Sigmoid colon (tissue), 7 donors: ENCODE data around the gene IZUMO2. TPM values are rescaled to one million over a fixed set of nuclear protein-coding genes. Genes with fewer than 3 reads are reported as not detected.

ENCODE experiments used
- DNase-seq: peaks from one replicate; pipeline ENCODE4 v3.0.0-alpha.2; 2019
- H3K27ac ChIP-seq, 4 donors: fragments of 200-600 bp; sonication (generic); one replicate each; pipeline ENCODE4 v1.5.1; 2016 to 2019; ENCODE audit warnings: mild to moderate bottlenecking in 1 of 4
- H3K27me3 ChIP-seq, 3 donors: fragments of 200-600 bp; sonication (generic); one replicate each; pipeline ENCODE4 v1.5.1; 2019; ENCODE audit warnings: mild to moderate bottlenecking in 1 of 3
- H3K36me3 ChIP-seq, 4 donors: fragments of 200-600 bp; sonication (generic); one replicate each; pipeline ENCODE4 v1.5.1; 2016 to 2019
- H3K4me1 ChIP-seq, 4 donors: fragments of 200-600 bp; sonication (generic); one replicate each; pipeline ENCODE4 v1.5.1; 2017 to 2019
- H3K4me3 ChIP-seq, 4 donors: fragments of 200-600 bp; sonication (generic); one replicate each; pipeline ENCODE4 v1.5.1; 2017 to 2019; ENCODE audit warnings: mild to moderate bottlenecking in 2 of 4, moderate library complexity in 1 of 4
- H3K9me3 ChIP-seq, 4 donors: fragments of 200-600 bp in 3 of 4; sonication (generic) in 3 of 4; one replicate each; pipeline versions ENCODE4 v1.5.1 to v1.6.1; 2013 to 2019
- CTCF ChIP-seq, 4 experiments: fragments of 450-650 bp in 3 of 4; fragments of 200-600 bp in 1 of 4; IDR thresholded peaks; one replicate each; pipeline ENCODE4 v1.5.1; 2016 to 2019; ENCODE audit warnings: antibody characterized with exemption in 4 of 4, mild to moderate bottlenecking in 3 of 4, moderate library complexity in 2 of 4
- EP300 ChIP-seq, 4 donors: sonication (generic); formaldehyde crosslinking; IDR thresholded peaks; one replicate each; pipeline ENCODE4 v1.6.1; 2017; ENCODE audit warnings: antibody characterized with exemption in 4 of 4
- POLR2A ChIP-seq, 2 donors: fragments of 450-650 bp; IDR thresholded peaks; one replicate each; pipeline ENCODE4 v1.6.1; 2016; ENCODE audit warnings: antibody characterized with exemption in 2 of 2, mild to moderate bottlenecking in 2 of 2, moderate library complexity in 2 of 2
- POLR2AphosphoS5 ChIP-seq, 4 donors: sonication (generic); formaldehyde crosslinking; IDR thresholded peaks; one replicate each; pipeline ENCODE4 v1.6.1; 2017; ENCODE audit warnings: antibody characterized with exemption in 4 of 4
- WGBS, 2 donors: extraction: QIAGEN DNeasy Blood & Tissue Kit; methylation state at CpG; one replicate each; pipeline ENCODE4 v1.1.7; 2013; 5-methylcytosine and 5-hydroxymethylcytosine counted together
- intact Hi-C: fragments of 100-400 bp; cut with DNase I; formaldehyde crosslinking; loops from one replicate; pipeline ENCODE4 v1.15.1; 2023
- polyA plus RNA-seq, 3 donors: library from polyadenylated mRNA; stranded (reverse); fragments of 200-250 nt; gene quantifications; one replicate each; pipeline ENCODE4 v1.2.3, GENCODE V29; 2013
- total RNA-seq, 4 donors: library from RNA; depleted of rRNA; stranded (reverse); fragments of >200 nt; gene quantifications; one replicate each; pipeline ENCODE4 v1.1.0, GENCODE V29; 2016
- donor health status: healthy with polysubstance abuse.
- donor health status: Bipolar disorder and iron deficiency.
- donor health status: healthy.

IZUMO2 gene
- not detected for total RNA-seq
- not detected for polyA plus RNA-seq

GRCh38 chr19:50162988-50163387 is at the start of gene IZUMO2:
Gene IZUMO2 (minus strand): TSS chr19:50163281. CDS start chr19:50163194, 87 bp downstream.
- 17 to 23% methylated on average over 26 of the region's 26 CpGs for WGBS, 2 donors
- intact Hi-C loops: no loop called here
- Histone ChIP-seq H3K27ac (no peak within 1 kb of the TSS), H3K36me3 (no peaks in the 10 kb centered on the region), H3K4me1 (no peaks in the 10 kb centered on the region), H3K4me3 (no peak within 1 kb of the TSS), H3K27me3 (peaks cover 0 to 45% (median 21%) of the 10 kb centered on the region in 3 donors), H3K9me3 (peaks cover 0 to 8% (median 6%) of the 10 kb centered on the region in 4 donors)
- DNase-seq: no peak
- TF ChIP-seq POLR2A (IDR thresholded peaks at IDR 0.05) (no peak), POLR2AphosphoS5 (IDR thresholded peaks at IDR 0.05) (no peak), EP300 (IDR thresholded peaks at IDR 0.05) (no peak), CTCF (IDR thresholded peaks at IDR 0.05) (no peak)

- Histone ChIP-seq H3K4me3 (no peak overlapping the region), H3K9me3 (no peaks in the 10 kb centered on the region), H3K36me3 (no peaks in the 10 kb centered on the region), H3K27ac (no peak overlapping the region), H3K27me3 (peaks cover 4 to 23% (median 13%) of the 10 kb centered on the region in 3 donors), H3K4me1 (peaks cover 0 to under 1% (median under 1%) of the 10 kb centered on the region in 4 donors)
- 94 to 97% methylated on average over 46 of the region's 46 CpGs for whole genome bisulfite sequencing, 2 donors
- no peak for DNase-seq
- TF ChIP-seq POLR2AphosphoS5 (IDR thresholded peaks at IDR 0.05): no peak
- no peak for TF ChIP-seq POLR2A (IDR thresholded peaks at IDR 0.05)
- TF ChIP-seq CTCF (IDR thresholded peaks at IDR 0.05): no peak
- no peak for TF ChIP-seq EP300 (IDR thresholded peaks at IDR 0.05)
- intact Hi-C loops: no loop called here
These were observed 47.3 kb upstream of the IZUMO2 start for GRCh38 chr19:50210425-50210824.

- DNase-seq: no peak
- Histone ChIP-seq H3K9me3 (no peaks in the 10 kb centered on the region), H3K36me3 (no peaks in the 10 kb centered on the region), H3K27ac (no peak overlapping the region), H3K4me3 (no peak overlapping the region), H3K27me3 (peaks cover 17 to 31% (median 20%) of the 10 kb centered on the region in 3 donors), H3K4me1 (peaks cover 0 to 7% (median 6%) of the 10 kb centered on the region in 4 donors)
- 91 to 92% methylated on average over 7 of the region's 7 CpGs for WGBS, 2 donors
- intact Hi-C loops: no loop called here
- TF ChIP-seq CTCF (IDR thresholded peaks at IDR 0.05) (no peak), POLR2AphosphoS5 (IDR thresholded peaks at IDR 0.05) (no peak), POLR2A (IDR thresholded peaks at IDR 0.05) (no peak), EP300 (IDR thresholded peaks at IDR 0.05) (no peak)
These were observed 46.0 kb upstream of the IZUMO2 start for GRCh38 chr19:50209131-50209530.

GRCh38 chr19:50207730-50208129 is 44.6 kb upstream of the IZUMO2 start:
- Histone ChIP-seq H3K9me3 (no peaks in the 10 kb centered on the region), H3K36me3 (no peaks in the 10 kb centered on the region), H3K4me1 (peaks cover 0 to 19% (median 17%) of the 10 kb centered on the region in 4 donors), H3K27me3 (peaks cover 31 to 45% (median 34%) of the 10 kb centered on the region in 3 donors), H3K27ac (no peak overlapping the region), H3K4me3 (no peak overlapping the region)
- 76 to 84% methylated on average over 2 of the region's 2 CpGs for WGBS, 2 donors
- no peak for TF ChIP-seq POLR2AphosphoS5 (IDR thresholded peaks at IDR 0.05)
- no peak for TF ChIP-seq CTCF (IDR thresholded peaks at IDR 0.05)
- no peak for TF ChIP-seq POLR2A (IDR thresholded peaks at IDR 0.05)
- TF ChIP-seq EP300 (IDR thresholded peaks at IDR 0.05): no peak
- intact Hi-C loops: no loop called here
- no peak for DNase-seq

GRCh38 chr19:50206191-50206590 is 43.1 kb upstream of the IZUMO2 start:
- no peaks in the 10 kb centered on the region for H3K9me3 ChIP-seq
- no peak for TF ChIP-seq POLR2AphosphoS5 (IDR thresholded peaks at IDR 0.05)
- TF ChIP-seq CTCF (IDR thresholded peaks at IDR 0.05): no peak
- no peak for TF ChIP-seq EP300 (IDR thresholded peaks at IDR 0.05)
- no peak for TF ChIP-seq POLR2A (IDR thresholded peaks at IDR 0.05)
- H3K36me3 ChIP-seq: no peaks in the 10 kb centered on the region
- DNase-seq: no peak
- intact Hi-C loops: no loop called here
- H3K4me1 ChIP-seq: peaks cover 0 to 19% (median 17%) of the 10 kb centered on the region in 4 donors
- H3K27ac ChIP-seq: no peak overlapping the region
- no peak overlapping the region for H3K4me3 ChIP-seq
- peaks cover 35 to 60% (median 42%) of the 10 kb centered on the region in 3 donors for H3K27me3 ChIP-seq
- WGBS, 2 donors: 11 to 61% methylated on average over 6 of the region's 6 CpGs
